OCI-LY1 (cell line): ENCODE results near the gene LIF.

Source experiments
- H2AFZ ChIP-seq: fragments of 200-600 bp; sonication (generic), shearing (Covaris generic); 2 replicates; pipeline ENCODE4 v1.6.0; 2014; ENCODE audit warnings: antibody characterized with exemption, mild to moderate bottlenecking, low read length
- H3F3A ChIP-seq: fragments of 200-600 bp; sonication (generic), shearing (Covaris generic); 2 replicates; pipeline ENCODE4 v1.6.0; 2014; ENCODE audit warnings: mild to moderate bottlenecking, antibody characterized with exemption, low read length, moderate library complexity; ENCODE audit not compliant: insufficient read depth
- H3K27ac ChIP-seq: fragments of 200-600 bp; sonication (generic); 2 replicates; pipeline ENCODE4 v1.5.1; 2014; ENCODE audit warnings: low read length, mixed run types, mild to moderate bottlenecking, low read depth; ENCODE audit not compliant: poor library complexity, severe bottlenecking
- H3K27me3 ChIP-seq: fragments of 200-600 bp; sonication (generic); 2 replicates; pipeline ENCODE4 v1.6.0; 2014; ENCODE audit warnings: antibody characterized with exemption, mild to moderate bottlenecking, low read length, moderate library complexity; ENCODE audit not compliant: insufficient read depth
- H3K36me3 ChIP-seq: fragments of 200-600 bp; sonication (generic); 2 replicates; pipeline ENCODE4 v1.6.1; 2014; ENCODE audit warnings: mild to moderate bottlenecking, antibody characterized with exemption, low read length, moderate library complexity, mixed read lengths; ENCODE audit not compliant: insufficient read depth
- H3K4me1 ChIP-seq: fragments of 200-600 bp; sonication (generic); 2 replicates; pipeline ENCODE4 v1.5.1; 2014; ENCODE audit warnings: mild to moderate bottlenecking, low read length, moderate library complexity; ENCODE audit not compliant: insufficient read depth, severe bottlenecking
- H3K4me2 ChIP-seq: fragments of 200-600 bp; sonication (generic), shearing (Covaris generic); 2 replicates; pipeline ENCODE4 v1.6.1; 2014; ENCODE audit warnings: low read length
- H3K4me3 ChIP-seq: fragments of 200-600 bp; sonication (generic); 2 replicates; pipeline ENCODE4 v1.5.1; 2014; ENCODE audit warnings: low read length, low read depth, mild to moderate bottlenecking, mixed read lengths; ENCODE audit not compliant: poor library complexity, severe bottlenecking
- H3K79me2 ChIP-seq: fragments of 200-600 bp; shearing (Covaris generic); 2 replicates; pipeline ENCODE4 v1.6.1; 2016; ENCODE audit warnings: mixed run types, low read length, mixed read lengths; ENCODE audit not compliant: insufficient read depth
- H3K9ac ChIP-seq: fragments of 200-600 bp; sonication (generic), shearing (Covaris generic); 2 replicates; pipeline ENCODE4 v1.6.1; 2014; ENCODE audit warnings: mild to moderate bottlenecking, low read length, mixed read lengths
- H3K9me2 ChIP-seq: fragments of 200-600 bp; sonication (generic), shearing (Covaris generic); 2 replicates; pipeline ENCODE4 v1.6.1; 2014; ENCODE audit warnings: low read depth, mild to moderate bottlenecking, low read length, mixed read lengths
- H3K9me3 ChIP-seq: fragments of 200-600 bp; shearing (Covaris generic); 2 replicates; pipeline ENCODE4 v1.6.1; 2014; ENCODE audit warnings: low read length, mixed read lengths
- H4K20me1 ChIP-seq: fragments of 200-600 bp; sonication (generic), shearing (Covaris generic); 2 replicates; pipeline ENCODE4 v1.6.0; 2016; ENCODE audit warnings: mild to moderate bottlenecking, low read length; ENCODE audit not compliant: insufficient read depth
- CTCF ChIP-seq: fragments of 200-600 bp; sonication (generic), shearing (Covaris generic); IDR thresholded peaks from 2 replicates; pipeline ENCODE4 v1.5.1; 2017; ENCODE audit warnings: mild to moderate bottlenecking, antibody characterized with exemption, low read length, moderate library complexity, mixed read lengths
- EZH2 ChIP-seq: fragments of 200-600 bp; sonication (generic), shearing (Covaris generic); IDR thresholded peaks from 2 replicates; pipeline ENCODE4 v1.8.0; 2017; ENCODE audit warnings: borderline replicate concordance, mixed run types, mild to moderate bottlenecking, antibody characterized with exemption, low read length, moderate library complexity, mixed read lengths

LIF gene

GRCh38 chr22:30280505-30280904, 33.9 kb upstream of the LIF start:
- Histone ChIP-seq H3K4me3 (no peak overlapping the region), H3K9me2 (no peaks in the 10 kb centered on the region), H3K79me2 (no peaks in the 10 kb centered on the region), H3K4me1 (no peaks in the 10 kb centered on the region), H3K9me3 (no peaks in the 10 kb centered on the region), H3K4me2 (no peak overlapping the region), H3K27ac (no peak overlapping the region), H3K9ac (no peak overlapping the region), H3K27me3 (no peaks in the 10 kb centered on the region), H2AFZ (no peak overlapping the region), H4K20me1 (no peaks in the 10 kb centered on the region), H3F3A (no peaks in the 10 kb centered on the region), H3K36me3 (no peaks in the 10 kb centered on the region)
- TF ChIP-seq CTCF, result no peak
- TF ChIP-seq EZH2, result no peak

GRCh38 chr22:30279932-30280331, 33.4 kb upstream of the LIF start:
- Histone ChIP-seq H3K9me3 (no peaks in the 10 kb centered on the region), H3K4me2 (no peak overlapping the region), H3K79me2 (no peaks in the 10 kb centered on the region), H3K27me3 (peaks cover 1% of the 10 kb centered on the region; the same call in 1 of the 2 replicates), H2AFZ (no peak overlapping the region), H3K27ac (no peak overlapping the region), H3K9me2 (no peaks in the 10 kb centered on the region), H3F3A (no peaks in the 10 kb centered on the region), H3K9ac (no peak overlapping the region), H3K4me3 (no peak overlapping the region), H3K4me1 (no peaks in the 10 kb centered on the region), H4K20me1 (no peaks in the 10 kb centered on the region), H3K36me3 (no peaks in the 10 kb centered on the region)
- TF ChIP-seq CTCF (no peak), EZH2 (no peak)

DNA sequence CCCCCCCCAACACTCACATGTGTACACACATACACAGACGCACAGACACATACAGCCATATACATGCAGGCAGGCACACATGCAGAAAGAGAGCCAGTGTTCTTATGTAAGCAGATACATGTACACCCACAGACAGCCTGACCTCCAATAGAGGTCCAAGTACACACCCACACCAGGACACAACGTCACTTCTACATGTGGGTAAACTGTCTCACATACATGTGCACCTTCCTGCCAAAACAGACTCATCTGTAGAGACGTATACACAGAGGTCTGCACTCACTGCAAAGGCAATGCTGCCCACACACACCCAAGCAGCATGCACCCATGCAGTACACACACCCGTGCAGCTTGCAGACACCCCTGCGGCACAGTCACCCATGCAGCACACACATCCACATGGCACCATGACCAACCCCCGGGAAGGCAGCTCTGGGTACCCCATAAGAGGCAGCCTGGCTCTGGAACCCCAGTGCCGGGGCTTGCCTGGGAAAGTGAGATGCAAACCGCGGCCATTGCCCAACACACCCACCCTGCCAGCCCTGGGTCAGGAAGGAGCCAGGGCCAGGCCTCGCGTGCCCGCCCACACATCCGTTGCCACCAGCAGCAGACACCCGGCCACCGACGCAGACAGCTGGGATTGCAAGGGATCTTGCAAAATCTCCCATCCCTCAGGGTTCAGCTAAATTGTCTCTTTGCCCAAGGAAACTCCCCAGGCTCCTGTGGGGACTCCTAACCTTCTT, 32.7 kb upstream of the LIF start:
- peaks cover 6% of the 10 kb centered on the region; the same call in 1 of the 2 replicates for H3K27me3 ChIP-seq
- H3K79me2 ChIP-seq, result no peaks in the 10 kb centered on the region
- no peaks in the 10 kb centered on the region for H3K4me1 ChIP-seq
- no peak overlapping the region for H3K4me2 ChIP-seq
- H2AFZ ChIP-seq, result no peak overlapping the region
- no peaks in the 10 kb centered on the region for H3K9me3 ChIP-seq
- no peak for TF ChIP-seq CTCF
- no peak for TF ChIP-seq EZH2
- H3K27ac ChIP-seq, result no peak overlapping the region
- H3K9ac ChIP-seq, result no peak overlapping the region
- no peak overlapping the region for H3K4me3 ChIP-seq
- H3K9me2 ChIP-seq, result no peaks in the 10 kb centered on the region
- H3K36me3 ChIP-seq, result no peaks in the 10 kb centered on the region
- no peaks in the 10 kb centered on the region for H4K20me1 ChIP-seq
- no peaks in the 10 kb centered on the region for H3F3A ChIP-seq
